OCI-LY7 (cell line): ENCODE data around the gene GRM1.

Experiments used
- CTCF ChIP-seq: fragments of 200-600 bp; sonication (generic); conservative IDR thresholded peaks from 2 replicates; pipeline ENCODE4 v1.5.1; 2014; ENCODE audit warnings: mild to moderate bottlenecking, antibody characterized with exemption, low read length, moderate library complexity, mixed read lengths
- EZH2phosphoT487 ChIP-seq: fragments of 200-600 bp; sonication (generic); IDR thresholded peaks from 2 replicates; pipeline ENCODE4 v1.6.1; 2018; ENCODE audit warnings: low read depth, borderline replicate concordance, mild to moderate bottlenecking, mixed run types, antibody characterized with exemption, low read length, moderate library complexity, mixed read lengths

GRCh38 chr6:146161664-146162063, 132.8 kb downstream of the GRM1 start:
- TF ChIP-seq CTCF (no peak), EZH2phosphoT487 (no peak)
